A549 (cell line): ENCODE measurements around the gene AP2B1. TPM values are rescaled to one million over a fixed set of nuclear protein-coding genes. Genes with fewer than 3 reads are reported as not detected.
A peak's percentile ranks its signal among the peaks of the same experiment; 100 is the strongest.

Experiments
- ATAC-seq, 2 experiments: fragments of 200-7000 bp in 1 of 2; fragments of >200 bp in 1 of 2; cut with Nextera tagmentation in 1 of 2; cut with Tn5 transposase in 1 of 2; 3 replicates each; pipeline versions ENCODE4 v1.8.0 to v1.9.1; 2018 to 2020; ENCODE audit warnings: mild to moderate bottlenecking in 1 of 2, moderate library complexity in 1 of 2
- CTCF ChIA-PET: fragments of 300-600 bp; sonication (Branson Sonifier 250); formaldehyde crosslinking; extraction: SDS; loops from one replicate; lab custom pipeline; 2021; ENCODE audit warnings: antibody characterized with exemption, inconsistent platforms; lab: Yijun Ruan, JAX
- POLR2A ChIA-PET: fragments of 350-600 bp; formaldehyde crosslinking; extraction: SDS; loops from one replicate; lab custom pipeline; 2021; ENCODE audit warnings: antibody characterized with exemption, inconsistent platforms; lab: Yijun Ruan, JAX
- DNase-seq, 2 experiments: peaks; one replicate each; pipeline versions ENCODE4 v3.0.0 to v3.0.0-alpha.2; 2011 to 2016; ENCODE audit warnings: low read depth in 1 of 2, low spot score in 1 of 2
- FAIRE-seq: peaks from 2 replicates; lab custom pipeline; 2011; peaks lifted over from hg19 to GRCh38; lab: Jason Lieb, UNC
- H3K27ac ChIP-seq, 2 experiments: fragments of >200 bp; sonication (Bioruptor Twin); formaldehyde crosslinking; 3 replicates each; pipeline ENCODE4 v1.5.1; 2016 to 2017
- H3K4me1 ChIP-seq: fragments of >200 bp; sonication (Bioruptor Twin); formaldehyde crosslinking; 3 replicates; pipeline ENCODE4 v1.6.1; 2016
- H3K4me2 ChIP-seq: fragments of >200 bp; sonication (Bioruptor Twin); formaldehyde crosslinking; 3 replicates; pipeline ENCODE4 v1.6.1; 2016
- H3K4me3 ChIP-seq: fragments of >200 bp; sonication (Bioruptor Twin); formaldehyde crosslinking; 3 replicates; pipeline ENCODE4 v1.5.1; 2016
- H3K9me3 ChIP-seq: fragments of >200 bp; sonication (Bioruptor Twin); formaldehyde crosslinking; 3 replicates; pipeline ENCODE4 v1.6.1; 2016
- ATOH8 ChIP-seq: fragments of 250-450 bp; sonication (Bioruptor Pico); IDR thresholded peaks from 2 replicates; pipeline ENCODE4 v1.5.0; 2020; ENCODE audit warnings: low read depth, mild to moderate bottlenecking, moderate library complexity
- CEBPB ChIP-seq, 2 experiments: fragments of >200 bp in 1 of 2; sonication (Bioruptor Twin) in 1 of 2; formaldehyde crosslinking in 1 of 2; IDR thresholded peaks; 2 replicates each; pipeline ENCODE4 v1.6.1; 2012 to 2016
- CTCF ChIP-seq: fragments of >200 bp; sonication (Bioruptor Twin); formaldehyde crosslinking; IDR thresholded peaks from 3 replicates; pipeline ENCODE4 v1.5.1; 2016
- E2F6 ChIP-seq: IDR thresholded peaks from 2 replicates; pipeline ENCODE4 v1.6.1; 2012; ENCODE audit warnings: low read depth, borderline replicate concordance
- ELK1 ChIP-seq: fragments of 150-350 bp; IDR thresholded peaks from 2 replicates; pipeline ENCODE4 v1.6.1; 2014; ENCODE audit warnings: low read depth, mild to moderate bottlenecking, low read length
- EP300 ChIP-seq, 2 experiments: fragments of >200 bp; sonication (Bioruptor Twin); formaldehyde crosslinking; IDR thresholded peaks; 2 replicates in 1 of 2; 3 replicates in 1 of 2; pipeline ENCODE4 v1.6.1; 2016 to 2017
- FOXS1 ChIP-seq: fragments of 250-450 bp; sonication (Bioruptor Pico); IDR thresholded peaks from 2 replicates; pipeline ENCODE4 v1.5.0; 2020; ENCODE audit warnings: mild to moderate bottlenecking, moderate library complexity
- GATA3 ChIP-seq: IDR thresholded peaks from 2 replicates; pipeline ENCODE4 v1.6.1; 2012; ENCODE audit warnings: borderline replicate concordance
- HOXA7 ChIP-seq: fragments of 250-450 bp; sonication (Bioruptor Pico); IDR thresholded peaks from 2 replicates; pipeline ENCODE4 v1.5.0; 2020; ENCODE audit warnings: mild to moderate bottlenecking, moderate library complexity
- HOXB13 ChIP-seq: fragments of 250-450 bp; sonication (Bioruptor Pico); IDR thresholded peaks from 2 replicates; pipeline ENCODE4 v1.5.0; 2020; ENCODE audit warnings: low read depth, mild to moderate bottlenecking, moderate library complexity
- MAFK ChIP-seq: fragments of 450-650 bp; IDR thresholded peaks from 2 replicates; pipeline ENCODE4 v1.6.1; 2014; ENCODE audit not compliant: partially characterized antibody
- MAZ ChIP-seq: fragments of 150-350 bp; IDR thresholded peaks from 2 replicates; pipeline ENCODE4 v1.6.1; 2014; ENCODE audit warnings: antibody characterized with exemption, low read depth, low read length, borderline replicate concordance
- NFE2L2 ChIP-seq: fragments of 150-350 bp; conservative IDR thresholded peaks from 2 replicates; pipeline ENCODE4 v1.6.1; 2014; ENCODE audit warnings: low read length
- PBX3 ChIP-seq: IDR thresholded peaks from 2 replicates; pipeline ENCODE4 v1.6.1; 2012
- POLR2A ChIP-seq: IDR thresholded peaks from 2 replicates; pipeline ENCODE4 v1.6.1; 2012; ENCODE audit warnings: mild to moderate bottlenecking, low read length
- RAD21 ChIP-seq, 2 experiments: fragments of >200 bp in 1 of 2; sonication (Bioruptor Twin) in 1 of 2; formaldehyde crosslinking in 1 of 2; IDR thresholded peaks in 1 of 2; conservative IDR thresholded peaks in 1 of 2; 2 replicates in 1 of 2; 3 replicates in 1 of 2; pipeline ENCODE4 v1.6.1; 2012 to 2018; ENCODE audit warnings: inconsistent platforms in 1 of 2
- REST ChIP-seq: fragments of 200-600 bp; sonication (generic); IDR thresholded peaks from 2 replicates; pipeline ENCODE4 v1.6.1; 2016; ENCODE audit warnings: antibody characterized with exemption, mild to moderate bottlenecking, moderate library complexity
- RFX5 ChIP-seq: fragments of 450-650 bp; IDR thresholded peaks from 2 replicates; pipeline ENCODE4 v1.7.1; 2014; ENCODE audit warnings: antibody characterized with exemption, mild to moderate bottlenecking, moderate library complexity
- RNF2 ChIP-seq: fragments of 200-600 bp; sonication (generic); IDR thresholded peaks from 2 replicates; pipeline ENCODE4 v1.6.1; 2016; ENCODE audit warnings: low read depth, mild to moderate bottlenecking, antibody characterized with exemption, moderate library complexity, borderline replicate concordance
- ZSCAN20 ChIP-seq: fragments of 250-450 bp; sonication (Bioruptor Pico); IDR thresholded peaks from 2 replicates; pipeline ENCODE4 v1.8.0; 2022; ENCODE audit warnings: mild to moderate bottlenecking, moderate library complexity
- WGBS: methylation state at CpG from one replicate; pipeline ENCODE4 v1.1.6; 2017; ENCODE audit errors: missing lambda C conversion rate; 5-methylcytosine and 5-hydroxymethylcytosine counted together
- polyA plus RNA-seq, 4 experiments: library from polyadenylated mRNA; depleted of rRNA in 3 of 4; stranded (reverse); fragments of >200 nt; fragmentation: RNase III in 1 of 4; extraction: RNeasy Plus Mini Kit Qiagen cat#74134 plus additional on column Dnase treatment in 1 of 4; gene quantifications; 2 replicates in 3 of 4; 3 replicates in 1 of 4; pipeline ENCODE4 v1.2.3, GENCODE V29; 2011 to 2017

Gene AP2B1
- polyA plus RNA-seq, 2 of the 4 experiments (the other 2 are of a cell fraction) = 110 to 278 TPM

GRCh38 chr17:35664685-35665084 lies 77.6 kb downstream of the AP2B1 start:
- no peak overlapping the region for H3K4me2 ChIP-seq
- no peaks in the 10 kb centered on the region for H3K9me3 ChIP-seq
- TF ChIP-seq MAFK = no peak
- TF ChIP-seq CEBPB (IDR thresholded peaks at IDR 0.05) = no peak
- TF ChIP-seq RFX5 = no peak
- no peak for TF ChIP-seq POLR2A
- no peak for TF ChIP-seq ELK1
- no peak for TF ChIP-seq EP300 (IDR thresholded peaks at IDR 0.05)
- no peak for TF ChIP-seq REST
- no peak for TF ChIP-seq ZSCAN20 (CRISPR knock-in tag)
- no peak for TF ChIP-seq CTCF
- no peak for TF ChIP-seq GATA3
- TF ChIP-seq NFE2L2 = no peak
- no peak for TF ChIP-seq ATOH8 (CRISPR knock-in tag)
- no peak for TF ChIP-seq PBX3
- no peak for TF ChIP-seq HOXA7 (CRISPR knock-in tag)
- TF ChIP-seq HOXB13 = no peak
- no peak for TF ChIP-seq RNF2
- TF ChIP-seq FOXS1 (CRISPR knock-in tag) = no peak
- TF ChIP-seq MAZ = no peak
- TF ChIP-seq RAD21 (conservative IDR thresholded peaks at IDR 0.05 in 1 of 2, IDR thresholded peaks at IDR 0.05 in 1 of 2) = no peak
- TF ChIP-seq E2F6 = no peak
- no peaks in the 10 kb centered on the region for H3K4me1 ChIP-seq
- DNase-seq = no peak
- peak; percentile 36 for FAIRE-seq
- POLR2A ChIA-PET = interaction anchor here (1.0 kb wide), 1 partner anchor 18 kb away, joined by 6 read pairs; no protein-coding TSS in a partner anchor
- CTCF ChIA-PET = interaction anchor here (0.7 to 5.4 kb wide), 5 partner anchors 8 to 99 kb away, joined by 3 to 35 read pairs (median 7); no protein-coding TSS in a partner anchor
- H3K4me3 ChIP-seq = no peak overlapping the region
- no peak for ATAC-seq
- 87% methylated on average over 5 of the region's 5 CpGs for WGBS
- no peak overlapping the region for H3K27ac ChIP-seq
